Measurements from ENCODE around the gene EPS8L2.

DNA sequence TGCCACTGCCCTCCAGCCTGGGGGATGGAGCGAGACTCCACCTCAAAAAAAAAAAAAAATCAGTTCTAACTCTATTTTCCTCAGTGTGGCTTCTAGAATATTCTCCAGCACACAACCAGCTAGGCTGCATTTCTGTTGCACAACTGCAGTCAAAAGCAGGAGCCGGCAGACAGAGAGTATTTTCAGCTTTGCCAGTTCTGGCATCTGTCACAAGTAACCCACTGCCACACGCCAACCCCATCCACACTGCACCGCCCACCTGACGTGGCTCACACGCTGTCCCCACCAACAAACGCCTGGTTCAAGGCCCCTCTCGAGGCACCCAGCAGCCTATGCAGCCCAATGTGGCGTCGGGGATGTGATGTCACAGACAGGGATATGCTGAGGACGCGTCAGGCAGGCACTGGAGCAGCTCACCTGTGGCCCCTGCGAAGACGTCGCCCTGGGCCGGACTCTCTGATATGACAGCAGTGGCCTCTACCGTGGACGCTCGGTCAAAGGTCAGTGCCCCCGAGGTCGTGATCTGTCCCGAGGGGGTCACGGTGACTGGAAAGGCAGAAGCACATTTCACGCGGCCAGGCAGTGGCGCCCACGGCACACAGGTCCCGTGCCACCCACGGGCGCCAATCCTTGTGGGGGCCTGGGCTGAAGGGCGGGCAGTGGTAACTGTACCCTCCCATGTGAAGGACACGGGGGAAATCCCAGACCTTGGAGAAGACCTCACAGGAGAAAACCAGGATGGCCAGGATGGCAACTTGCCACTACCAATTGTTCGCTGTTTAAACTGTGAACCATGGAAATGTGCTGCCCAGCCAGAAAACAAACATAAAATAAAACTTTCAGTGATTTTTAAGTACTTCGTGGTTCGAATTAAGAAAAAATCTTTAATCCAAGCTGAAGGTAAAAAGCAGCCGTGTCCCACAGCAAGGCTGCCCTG, 26.5 kb upstream of the EPS8L2 start:
- TF ChIP-seq POLR2A (IDR thresholded peaks at IDR 0.05; ENCODE audit: low read depth, low read length) (no peak), POLR2AphosphoS5 (IDR thresholded peaks at IDR 0.05; ENCODE audit: low read depth, low read length) (no peak), TAF1 (IDR thresholded peaks at IDR 0.05; ENCODE audit: borderline replicate concordance, low read depth, low read length) (no peak)

Measured in GM12892 (cell line).